Thyroid gland (tissue), 4 donors: Measurements from ENCODE around the gene SLX9.

Experiments
- CTCF ChIP-seq, 6 experiments: fragments of 200-600 bp in 3 of 6; fragments of 450-650 bp in 3 of 6; sonication (generic) in 3 of 6; IDR thresholded peaks; one replicate each; pipeline ENCODE4 v1.5.1; 2016 to 2019; ENCODE audit warnings: antibody characterized with exemption in 6 of 6, mild to moderate bottlenecking in 2 of 6, inconsistent platforms in 1 of 6, moderate library complexity in 1 of 6
- POLR2A ChIP-seq, 2 donors: fragments of 450-650 bp; IDR thresholded peaks; one replicate each; pipeline ENCODE4 v1.6.1; 2017; ENCODE audit warnings: antibody characterized with exemption in 2 of 2, mild to moderate bottlenecking in 2 of 2, moderate library complexity in 1 of 2

GRCh38 chr21:44971672-44971995, 31.8 kb downstream of the SLX9 start:
- TF ChIP-seq POLR2A (IDR thresholded peaks at IDR 0.05), result no peak
- TF ChIP-seq CTCF (IDR thresholded peaks at IDR 0.05), result no peak
